Measurements from ENCODE around the gene RNF125. TPM values are rescaled to one million over a fixed set of nuclear protein-coding genes. Genes with fewer than 3 reads are reported as not detected.

RNF125 gene
- total and polyA plus RNA-seq, 2 donors (not counting 1 experiment from before 2014, with no cell fraction given), result 5.6 to 7.7 TPM

DNA sequence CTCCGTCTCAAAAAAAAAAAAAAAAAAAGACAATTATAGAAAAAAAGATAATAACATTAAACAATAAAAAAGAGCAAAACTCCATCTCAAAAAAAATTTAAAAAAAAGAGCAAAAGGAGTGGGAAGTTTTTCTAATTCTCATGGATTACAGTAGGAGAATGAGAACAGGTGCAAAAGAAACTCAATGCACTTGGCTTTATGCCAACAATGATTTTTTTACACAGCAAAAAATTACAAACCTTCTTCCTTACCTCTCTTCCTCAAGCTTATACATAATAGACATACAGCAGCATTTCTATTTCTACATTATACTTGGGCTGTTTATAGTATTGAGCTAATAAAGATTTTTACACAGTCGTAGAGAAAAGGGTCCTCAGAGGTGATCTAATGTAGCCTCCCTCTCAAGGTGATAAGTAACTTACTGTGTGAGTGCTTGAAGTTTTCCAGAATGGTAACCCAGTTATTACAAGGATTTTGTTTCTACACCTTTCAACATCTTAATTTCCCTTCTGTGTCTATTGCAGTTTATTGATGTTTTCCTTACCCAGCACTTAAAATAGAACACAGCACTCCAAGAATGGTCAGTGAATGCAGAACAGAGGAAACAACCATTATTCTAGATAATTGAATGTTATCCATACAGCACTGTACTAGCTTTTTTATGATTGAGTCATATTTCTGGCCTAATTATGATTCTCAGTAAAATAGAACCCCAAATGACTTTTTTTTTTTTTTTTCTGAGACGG is 38.2 kb downstream of the RNF125 start:
- Mint-ChIP-seq H3K4me1 (no peaks in the 10 kb centered on the region), H3K9me3 (ENCODE audit: insufficient read depth) (no peaks in the 10 kb centered on the region), H3K27me3 (no peaks in the 10 kb centered on the region), H3K4me3 (no peak overlapping the region), H3K27ac (no peak overlapping the region)
- Histone ChIP-seq H3K36me3 (replicated peaks in 1 of 2; ENCODE audit: control extremely low read depth in 1 of 2, control insufficient read depth in 1 of 2, extremely low read depth in 1 of 2, insufficient read depth in 2 of 2, low read length in 1 of 2) (peaks cover 0 to 2% of the 10 kb centered on the region in 2 experiments), H3K4me1 (ENCODE audit: control insufficient read depth in 2 of 2, insufficient read depth in 2 of 2, low read length in 2 of 2) (no peaks in the 10 kb centered on the region), H4K20me1 (ENCODE audit: control insufficient read depth, insufficient read depth, low read length, poor library complexity, severe bottlenecking) (no peaks in the 10 kb centered on the region), H2AFZ (ENCODE audit: insufficient read depth, low read depth, low read length, poor library complexity, severe bottlenecking) (no peak overlapping the region), H3K79me2 (ENCODE audit: control insufficient read depth, insufficient read depth, low read length) (peaks cover 5% of the 10 kb centered on the region), H3K27ac (ENCODE audit: low read length in 2 of 2) (no peak overlapping the region), H3K4me2 (replicated peaks; ENCODE audit: low read depth, low read length, poor library complexity, severe bottlenecking) (no peak overlapping the region), H3K9ac (ENCODE audit: low read length) (no peak overlapping the region), H3K4me3 (ENCODE audit: control extremely low read depth in 1 of 5, extremely low read depth in 1 of 5, insufficient read depth in 1 of 5, low read depth in 2 of 5, low read length in 4 of 5) (no peak overlapping the region), H3K27me3 (replicated peaks in 1 of 4; ENCODE audit: control extremely low read depth in 1 of 4, control insufficient read depth in 3 of 4, insufficient read depth in 4 of 4, low read length in 3 of 4) (no peaks in the 10 kb centered on the region), H3K9me3 (ENCODE audit: control extremely low read depth in 1 of 3, control insufficient read depth in 2 of 3, insufficient read depth in 1 of 3, low read length in 2 of 3) (no peaks in the 10 kb centered on the region)
- ChIA-PET POLR2A (no interaction called here), CTCF (interaction anchor here (1.2 kb wide), 1 partner anchor 16 kb away, joined by 5 read pairs; no protein-coding TSS in a partner anchor)
- TF ChIP-seq, protein P1, sequence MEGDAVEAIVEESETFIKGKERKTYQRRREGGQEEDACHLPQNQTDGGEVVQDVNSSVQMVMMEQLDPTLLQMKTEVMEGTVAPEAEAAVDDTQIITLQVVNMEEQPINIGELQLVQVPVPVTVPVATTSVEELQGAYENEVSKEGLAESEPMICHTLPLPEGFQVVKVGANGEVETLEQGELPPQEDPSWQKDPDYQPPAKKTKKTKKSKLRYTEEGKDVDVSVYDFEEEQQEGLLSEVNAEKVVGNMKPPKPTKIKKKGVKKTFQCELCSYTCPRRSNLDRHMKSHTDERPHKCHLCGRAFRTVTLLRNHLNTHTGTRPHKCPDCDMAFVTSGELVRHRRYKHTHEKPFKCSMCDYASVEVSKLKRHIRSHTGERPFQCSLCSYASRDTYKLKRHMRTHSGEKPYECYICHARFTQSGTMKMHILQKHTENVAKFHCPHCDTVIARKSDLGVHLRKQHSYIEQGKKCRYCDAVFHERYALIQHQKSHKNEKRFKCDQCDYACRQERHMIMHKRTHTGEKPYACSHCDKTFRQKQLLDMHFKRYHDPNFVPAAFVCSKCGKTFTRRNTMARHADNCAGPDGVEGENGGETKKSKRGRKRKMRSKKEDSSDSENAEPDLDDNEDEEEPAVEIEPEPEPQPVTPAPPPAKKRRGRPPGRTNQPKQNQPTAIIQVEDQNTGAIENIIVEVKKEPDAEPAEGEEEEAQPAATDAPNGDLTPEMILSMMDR (IDR thresholded peaks at IDR 0.05), result no peak
- no peak for TF ChIP-seq EZH2 (IDR thresholded peaks at IDR 0.05; ENCODE audit: borderline replicate concordance, insufficient read depth, low read depth, low read length, poor library complexity, severe bottlenecking)
- no CpG with 5 or more reads among the region's 3 CpGs for WGBS (ENCODE audit: insufficient coverage)
- intact Hi-C loops (cut with micrococcal nuclease), result no loop called here
- ATAC-seq (ENCODE audit: low read depth) (no peak), DNase-seq (no peak)

DNA sequence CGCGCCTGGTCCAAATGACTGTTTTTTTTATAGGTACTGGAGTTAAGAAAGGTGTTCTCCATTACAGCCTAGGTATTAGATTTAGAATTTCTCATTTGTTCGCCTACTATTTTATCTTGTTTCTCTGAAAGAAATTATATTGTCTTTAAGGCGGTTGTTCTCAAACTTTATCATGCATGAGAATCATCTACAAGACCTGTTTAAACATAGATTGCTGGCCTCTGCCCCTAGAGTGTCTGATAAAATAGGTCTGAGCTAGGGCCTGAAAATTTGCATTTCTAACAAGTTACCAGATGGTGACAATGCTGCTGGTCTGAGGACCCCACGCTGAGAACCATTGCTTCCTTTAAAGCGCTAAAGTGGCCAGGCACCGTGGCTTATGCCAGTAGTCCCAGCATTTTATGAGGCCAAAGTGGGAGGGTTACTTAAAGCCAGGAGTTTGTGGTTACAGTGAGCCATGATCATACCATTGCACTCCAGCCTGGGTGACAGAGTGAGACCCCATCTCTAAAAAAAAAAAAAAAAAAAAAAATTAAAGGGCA is 39.1 kb downstream of the RNF125 start:
- Histone ChIP-seq H3K4me2 (replicated peaks; ENCODE audit: low read depth, low read length, poor library complexity, severe bottlenecking) (no peak overlapping the region), H3K27ac (ENCODE audit: low read length in 2 of 2) (no peak overlapping the region), H3K27me3 (replicated peaks in 1 of 4; ENCODE audit: control extremely low read depth in 1 of 4, control insufficient read depth in 3 of 4, insufficient read depth in 4 of 4, low read length in 3 of 4) (no peaks in the 10 kb centered on the region), H3K9ac (ENCODE audit: low read length) (no peak overlapping the region), H3K9me3 (ENCODE audit: control extremely low read depth in 1 of 3, control insufficient read depth in 2 of 3, insufficient read depth in 1 of 3, low read length in 2 of 3) (no peaks in the 10 kb centered on the region), H2AFZ (ENCODE audit: insufficient read depth, low read depth, low read length, poor library complexity, severe bottlenecking) (no peak overlapping the region), H3K79me2 (ENCODE audit: control insufficient read depth, insufficient read depth, low read length) (peaks cover 5% of the 10 kb centered on the region), H3K4me3 (ENCODE audit: control extremely low read depth in 1 of 5, extremely low read depth in 1 of 5, insufficient read depth in 1 of 5, low read depth in 2 of 5, low read length in 4 of 5) (no peak overlapping the region), H3K4me1 (ENCODE audit: control insufficient read depth in 2 of 2, insufficient read depth in 2 of 2, low read length in 2 of 2) (no peaks in the 10 kb centered on the region), H3K36me3 (replicated peaks in 1 of 2; ENCODE audit: control extremely low read depth in 1 of 2, control insufficient read depth in 1 of 2, extremely low read depth in 1 of 2, insufficient read depth in 2 of 2, low read length in 1 of 2) (peaks cover 0 to 2% of the 10 kb centered on the region in 2 experiments), H4K20me1 (ENCODE audit: control insufficient read depth, insufficient read depth, low read length, poor library complexity, severe bottlenecking) (no peaks in the 10 kb centered on the region)
- intact Hi-C loops (cut with micrococcal nuclease), result no loop called here
- Mint-ChIP-seq H3K4me1 (no peaks in the 10 kb centered on the region), H3K27me3 (no peaks in the 10 kb centered on the region), H3K4me3 (no peak overlapping the region), H3K9me3 (ENCODE audit: insufficient read depth) (no peaks in the 10 kb centered on the region), H3K27ac (no peak overlapping the region)
- POLR2A ChIA-PET, result no interaction called here
- CTCF ChIA-PET, result interaction anchor here (1.2 kb wide), 1 partner anchor 15 kb away, joined by 5 read pairs; no protein-coding TSS in a partner anchor
- no peak for ATAC-seq (ENCODE audit: low read depth)
- no peak for DNase-seq
- 50% methylated on average over 1 of the region's 7 CpGs for WGBS (ENCODE audit: insufficient coverage)
- TF ChIP-seq, protein P1 (IDR thresholded peaks at IDR 0.05), result no peak

Data from B cell (primary cell).